Measurements from ENCODE around the gene TMPRSS3.

Gene TMPRSS3

DNA sequence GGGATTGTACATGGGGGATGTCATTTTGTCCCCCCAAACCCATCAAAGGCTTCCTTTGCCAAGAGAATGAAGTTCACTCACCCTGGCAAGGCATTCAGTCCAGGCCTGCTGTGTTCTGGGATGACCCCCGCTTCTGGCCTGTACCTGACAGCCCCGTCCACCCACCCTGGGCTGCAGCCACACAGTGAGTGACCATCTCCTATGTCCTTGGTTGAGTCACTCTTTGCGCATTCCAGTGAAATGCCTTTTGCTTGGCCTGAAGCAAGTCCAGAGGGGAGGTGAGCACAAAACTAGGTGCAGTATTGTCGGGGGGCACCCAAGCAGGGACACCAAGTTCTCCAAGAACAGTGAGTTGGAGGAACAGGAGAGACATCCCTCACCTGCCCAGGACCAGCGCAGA lies 10.2 kb downstream of the TMPRSS3 start:
- H3K4me2 ChIP-seq = peak overlapping the region; percentile 67
- no peak overlapping the region for H3K9ac ChIP-seq
- H3K27ac ChIP-seq = peak overlapping the region; percentile 27
- no peaks in the 10 kb centered on the region for H4K20me1 ChIP-seq
- H3K27me3 ChIP-seq = no peaks in the 10 kb centered on the region
- peaks cover 10% of the 10 kb centered on the region; the same call in 1 of the 2 replicates for H3K36me3 ChIP-seq
- H3K4me3 ChIP-seq = no peak overlapping the region
- peaks cover 81% of the 10 kb centered on the region for H3K4me1 ChIP-seq
- no peak for TF ChIP-seq Cebpa-rat (IDR thresholded peaks at IDR 0.05)
- peaks cover 26% of the 10 kb centered on the region for H3K9me3 ChIP-seq

DNA sequence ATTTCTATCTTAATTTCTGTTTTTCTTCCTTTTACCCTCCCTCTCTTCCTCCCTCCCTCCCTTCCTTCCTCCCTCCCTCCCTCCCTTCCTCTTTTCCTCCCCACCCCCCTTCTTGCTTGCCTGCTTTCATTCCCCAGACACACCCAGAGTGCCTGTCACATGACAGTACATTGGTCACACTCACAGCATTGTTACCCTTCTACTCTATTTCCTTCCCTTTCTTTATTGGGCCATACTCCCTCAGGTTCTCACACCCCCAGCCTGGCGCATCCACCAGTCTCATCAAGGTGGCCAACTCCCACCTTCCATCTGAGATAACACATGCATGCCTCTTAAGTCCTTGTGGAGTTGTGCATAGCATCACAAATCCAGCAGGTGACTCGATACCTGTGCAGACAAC lies 10.9 kb downstream of the TMPRSS3 start:
- no peak overlapping the region for H3K9ac ChIP-seq
- H3K36me3 ChIP-seq = peaks cover 10% of the 10 kb centered on the region; the same call in 1 of the 2 replicates
- peaks cover 80% of the 10 kb centered on the region for H3K4me1 ChIP-seq
- no peaks in the 10 kb centered on the region for H4K20me1 ChIP-seq
- H3K27ac ChIP-seq = peak overlapping the region; percentile 27; the same call in 1 of the 2 replicates
- peaks cover 26% of the 10 kb centered on the region for H3K9me3 ChIP-seq
- TF ChIP-seq Cebpa-rat (IDR thresholded peaks at IDR 0.05) = no peak
- H3K27me3 ChIP-seq = no peaks in the 10 kb centered on the region
- H3K4me3 ChIP-seq = no peak overlapping the region
- H3K4me2 ChIP-seq = peak overlapping the region; percentile 79

DNA sequence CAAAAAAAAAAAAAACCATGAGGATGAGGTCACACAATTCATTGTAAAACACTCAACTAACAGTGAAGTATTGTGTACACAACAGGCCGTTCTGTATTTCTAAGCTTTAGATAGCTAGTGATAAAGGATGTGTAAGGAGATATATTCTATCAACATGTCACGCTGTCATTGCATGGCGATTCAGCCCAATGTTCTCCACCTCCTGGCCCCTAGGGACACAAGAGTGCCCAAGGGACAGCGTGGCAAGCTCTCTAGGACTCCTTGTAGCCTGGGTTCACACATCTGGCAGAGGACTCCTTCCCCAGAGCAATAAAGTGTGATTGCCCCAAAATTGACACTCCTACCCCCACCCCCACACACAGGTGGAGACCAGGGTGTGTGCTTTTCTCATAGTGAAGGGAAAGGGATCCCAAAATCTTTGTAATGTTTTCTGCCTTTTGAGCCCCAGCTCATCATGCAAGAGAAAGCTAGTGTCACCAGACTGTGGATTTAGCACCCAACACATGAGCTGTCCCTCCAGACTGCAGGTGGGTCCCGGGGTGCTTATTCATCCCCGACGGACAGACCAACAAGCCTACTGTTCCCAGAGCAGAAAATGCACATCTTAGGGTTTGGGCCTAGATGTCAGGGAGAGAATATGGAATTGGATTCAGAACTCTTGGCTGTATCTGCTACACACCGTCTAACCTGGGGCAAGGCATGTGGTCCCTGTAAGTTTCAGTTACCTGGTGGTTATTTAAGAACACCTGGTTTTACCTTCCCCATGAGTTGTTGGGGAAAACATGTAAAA lies 11.5 kb downstream of the TMPRSS3 start:
- Histone ChIP-seq H3K4me1 (peaks cover 80% of the 10 kb centered on the region), H3K27me3 (no peaks in the 10 kb centered on the region), H3K9ac (no peak overlapping the region; the same call in 1 of the 2 replicates), H3K36me3 (peaks cover 10% of the 10 kb centered on the region; the same call in 1 of the 2 replicates), H3K4me2 (peak overlapping the region; percentile 79), H4K20me1 (no peaks in the 10 kb centered on the region), H3K4me3 (no peak overlapping the region), H3K27ac (peak overlapping the region; percentile 35; the same call in 1 of the 2 replicates), H3K9me3 (peaks cover 26% of the 10 kb centered on the region)
- TF ChIP-seq Cebpa-rat (IDR thresholded peaks at IDR 0.05) = no peak

DNA sequence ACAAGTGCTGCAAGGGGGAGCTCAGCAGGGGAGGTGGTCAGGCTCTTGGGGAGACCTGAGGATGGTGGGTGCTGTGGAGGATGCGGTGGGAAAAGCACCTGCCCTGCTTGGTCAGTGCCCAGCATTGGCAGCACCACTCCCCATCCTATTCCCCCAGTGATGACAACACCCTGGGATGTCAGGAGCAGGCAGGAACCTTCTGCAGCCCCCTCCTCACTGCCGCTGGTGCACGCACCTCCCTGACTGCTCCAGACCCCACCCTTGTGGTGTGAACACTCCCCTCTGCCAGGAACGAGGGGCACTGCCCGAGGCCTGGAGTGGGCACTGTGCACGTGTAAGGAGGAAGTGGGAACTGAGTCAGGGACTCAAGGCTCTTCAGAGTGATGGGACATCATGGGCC lies 12.5 kb downstream of the TMPRSS3 start:
- no peaks in the 10 kb centered on the region for H3K27me3 ChIP-seq

DNA sequence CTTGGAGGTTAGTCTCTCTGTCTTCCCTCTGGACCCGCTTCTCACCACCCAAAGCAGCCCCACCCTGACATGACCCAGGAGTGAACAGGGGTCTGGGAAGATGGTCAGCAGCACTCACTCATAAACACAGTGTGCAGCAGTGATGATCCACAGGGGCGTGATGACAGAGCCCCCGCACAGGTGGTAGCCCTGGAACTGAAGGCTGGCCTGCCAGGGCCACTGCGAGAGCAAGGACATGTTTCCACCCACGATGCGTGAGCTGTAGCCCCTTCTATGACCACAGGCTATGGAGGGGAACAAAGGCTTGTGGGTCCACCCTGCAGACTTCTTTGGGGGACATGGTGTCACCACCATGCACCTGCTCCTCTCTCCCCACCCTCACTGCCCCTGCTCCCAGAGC lies 12.9 kb downstream of the TMPRSS3 start:
- no peak for TF ChIP-seq Cebpa-rat (IDR thresholded peaks at IDR 0.05)
- Histone ChIP-seq H3K27me3 (no peaks in the 10 kb centered on the region), H3K4me2 (peak overlapping the region; percentile 79; the same call in 1 of the 2 replicates), H3K4me1 (peaks cover 78% of the 10 kb centered on the region), H4K20me1 (no peaks in the 10 kb centered on the region), H3K9me3 (peaks cover 26% of the 10 kb centered on the region), H3K4me3 (no peak overlapping the region), H3K27ac (no peak overlapping the region), H3K9ac (no peak overlapping the region), H3K36me3 (peaks cover 10% of the 10 kb centered on the region; the same call in 1 of the 2 replicates)

More for the DNA sequence above, 12.5 kb downstream of the TMPRSS3 start:
- no peak overlapping the region for H3K27ac ChIP-seq
- peaks cover 26% of the 10 kb centered on the region for H3K9me3 ChIP-seq
- H3K36me3 ChIP-seq = peaks cover 10% of the 10 kb centered on the region; the same call in 1 of the 2 replicates
- H3K4me2 ChIP-seq = peak overlapping the region; percentile 79
- H3K4me3 ChIP-seq = no peak overlapping the region
- H3K9ac ChIP-seq = no peak overlapping the region
- no peak for TF ChIP-seq Cebpa-rat (IDR thresholded peaks at IDR 0.05)
- peaks cover 80% of the 10 kb centered on the region for H3K4me1 ChIP-seq
- no peaks in the 10 kb centered on the region for H4K20me1 ChIP-seq

DNA sequence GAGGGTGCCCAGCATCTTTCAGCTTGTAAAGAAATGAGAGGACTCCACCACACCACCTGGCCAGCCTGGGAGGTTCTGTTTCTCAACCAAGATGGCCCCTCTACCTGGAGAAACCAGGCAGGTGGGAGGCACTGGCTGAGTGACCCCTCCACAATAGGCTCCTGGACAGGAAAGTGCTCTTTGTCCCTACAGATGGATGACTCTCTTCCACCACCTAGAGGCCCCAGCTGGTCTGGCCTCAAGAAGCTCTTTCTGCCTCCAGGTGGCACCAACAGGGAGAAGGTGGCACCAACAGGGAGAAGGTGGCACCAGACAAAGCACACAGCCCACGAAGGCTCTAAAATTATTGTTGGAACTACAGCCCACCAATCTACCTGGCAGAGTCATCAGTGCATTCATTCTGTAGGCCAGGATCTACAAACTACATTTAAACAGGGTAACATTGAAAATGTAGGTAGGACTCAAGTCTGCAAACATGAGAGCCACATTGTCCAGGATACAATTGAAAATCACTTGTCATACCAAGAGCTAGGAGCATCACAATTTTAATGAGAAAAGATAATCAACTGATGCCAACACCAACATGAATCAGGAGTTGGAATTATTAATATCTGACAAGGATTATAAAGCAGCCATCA lies 14.4 kb downstream of the TMPRSS3 start:
- Histone ChIP-seq H3K9me3 (peaks cover 26% of the 10 kb centered on the region), H3K27ac (no peak overlapping the region), H3K4me3 (no peak overlapping the region), H3K9ac (no peak overlapping the region), H4K20me1 (no peaks in the 10 kb centered on the region), H3K27me3 (no peaks in the 10 kb centered on the region), H3K4me1 (peaks cover 69% of the 10 kb centered on the region), H3K36me3 (peaks cover 10% of the 10 kb centered on the region; the same call in 1 of the 2 replicates), H3K4me2 (no peak overlapping the region)
- no peak for TF ChIP-seq Cebpa-rat (IDR thresholded peaks at IDR 0.05)

DNA sequence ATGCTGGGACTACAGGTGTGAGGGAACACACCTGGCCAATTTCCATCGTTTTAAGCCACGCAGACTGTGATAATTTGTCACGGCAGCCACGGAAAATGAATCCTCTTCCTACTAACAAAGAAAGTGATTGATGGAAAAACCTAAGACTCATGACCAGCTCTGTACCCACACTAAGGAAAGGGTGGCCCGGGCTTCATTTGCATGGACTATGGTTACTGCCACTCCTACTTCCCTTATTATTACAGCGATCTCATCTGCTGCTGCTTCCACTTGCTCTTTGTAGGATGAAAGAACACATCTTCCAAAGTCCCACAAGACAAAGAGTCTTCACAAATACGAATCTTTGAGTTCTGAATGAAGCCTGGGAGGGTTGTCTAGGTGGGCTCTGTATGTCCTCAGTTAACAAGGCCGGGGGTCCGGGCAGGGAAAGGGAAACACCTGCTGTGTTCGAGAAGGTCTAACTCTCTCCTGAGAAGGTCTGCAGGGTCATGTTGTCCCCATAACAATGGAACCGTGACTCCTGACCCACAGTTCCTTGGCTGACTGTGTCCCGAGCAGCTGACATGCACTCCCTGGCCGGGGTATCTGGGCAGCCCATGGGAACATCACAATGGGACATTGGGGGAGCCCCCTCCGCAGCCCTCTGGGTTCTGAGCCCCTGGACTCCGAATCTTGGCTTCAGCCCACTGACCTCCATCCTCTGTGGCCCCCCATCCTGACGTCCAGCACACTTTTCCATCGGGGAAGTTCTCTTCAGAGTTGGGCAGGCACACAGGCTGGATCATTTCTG lies 16.2 kb downstream of the TMPRSS3 start:
- Histone ChIP-seq H3K4me1 (peaks cover 52% of the 10 kb centered on the region), H4K20me1 (no peaks in the 10 kb centered on the region), H3K4me3 (no peak overlapping the region), H3K27ac (peak overlapping the region; percentile 16; the same call in 1 of the 2 replicates), H3K27me3 (no peaks in the 10 kb centered on the region), H3K36me3 (peaks cover 10% of the 10 kb centered on the region; the same call in 1 of the 2 replicates), H3K9me3 (peaks cover 26% of the 10 kb centered on the region), H3K9ac (no peak overlapping the region), H3K4me2 (peak overlapping the region; percentile 80)
- no peak for TF ChIP-seq Cebpa-rat (IDR thresholded peaks at IDR 0.05)

DNA sequence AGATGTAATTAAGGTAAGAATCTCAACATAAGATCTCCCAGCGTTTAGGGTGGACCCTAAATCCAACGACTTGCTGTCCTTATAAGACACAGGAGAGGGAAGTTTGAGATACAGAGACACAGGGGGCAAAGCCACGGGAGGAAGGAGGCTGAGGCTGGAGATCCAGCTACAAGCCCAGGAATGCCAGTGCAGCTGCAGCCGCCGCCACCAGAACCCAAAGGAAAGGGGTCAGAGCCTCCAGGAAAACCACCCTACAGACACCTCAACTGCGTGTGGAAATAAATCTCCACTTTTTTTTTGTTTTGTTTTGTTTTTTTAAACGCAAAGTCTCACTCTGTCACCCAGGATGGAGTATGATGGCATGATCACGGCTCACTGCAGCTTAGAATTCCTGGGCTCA lies 17.4 kb downstream of the TMPRSS3 start:
- Histone ChIP-seq H4K20me1 (no peaks in the 10 kb centered on the region), H3K4me3 (no peak overlapping the region), H3K9me3 (peaks cover 24% of the 10 kb centered on the region), H3K4me2 (peak overlapping the region; percentile 15; the same call in 1 of the 2 replicates), H3K36me3 (peaks cover 10% of the 10 kb centered on the region; the same call in 1 of the 2 replicates), H3K27ac (no peak overlapping the region), H3K27me3 (no peaks in the 10 kb centered on the region), H3K4me1 (peaks cover 51% of the 10 kb centered on the region), H3K9ac (no peak overlapping the region)
- no peak for TF ChIP-seq Cebpa-rat (IDR thresholded peaks at IDR 0.05)

DNA sequence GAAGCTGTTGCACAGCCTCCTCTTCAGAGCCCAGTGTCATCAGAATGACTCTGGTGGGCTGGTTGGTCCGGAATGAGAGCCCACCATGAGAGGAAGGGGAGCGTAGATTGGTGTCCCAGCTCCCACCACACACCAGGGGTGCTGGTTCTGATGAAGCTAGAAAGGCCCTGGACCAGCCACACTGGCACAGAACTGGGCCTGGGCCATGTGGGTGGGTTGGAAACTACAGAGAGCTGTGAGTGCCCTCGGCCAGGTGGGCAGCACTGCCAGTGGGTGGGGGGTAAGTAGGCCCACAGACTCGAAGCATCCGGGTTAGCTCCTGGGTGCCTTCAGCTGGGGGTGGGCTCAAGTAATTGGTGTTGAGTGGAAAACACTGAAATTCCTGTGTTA lies 17.9 kb downstream of the TMPRSS3 start:
- H3K27me3 ChIP-seq = no peaks in the 10 kb centered on the region
- TF ChIP-seq Cebpa-rat (IDR thresholded peaks at IDR 0.05) = no peak
- no peak overlapping the region for H3K4me3 ChIP-seq
- H4K20me1 ChIP-seq = no peaks in the 10 kb centered on the region
- no peak overlapping the region for H3K4me2 ChIP-seq
- H3K4me1 ChIP-seq = peaks cover 51% of the 10 kb centered on the region
- no peak overlapping the region for H3K9ac ChIP-seq
- no peak overlapping the region for H3K27ac ChIP-seq
- H3K9me3 ChIP-seq = peaks cover 19% of the 10 kb centered on the region
- H3K36me3 ChIP-seq = peaks cover 10% of the 10 kb centered on the region; the same call in 1 of the 2 replicates
